EH (cell line): ENCODE results near the gene BICD1.
"Not testable (repeated sequence)": the region's sequence is repeated elsewhere in the genome, so short reads cannot be mapped to it uniquely, and the experiment has no call there.

ENCODE experiments used
- DNase-seq: peaks from one replicate; pipeline ENCODE4 v3.0.0-alpha.2; 2015; ENCODE audit warnings: low read depth

Gene BICD1

DNA sequence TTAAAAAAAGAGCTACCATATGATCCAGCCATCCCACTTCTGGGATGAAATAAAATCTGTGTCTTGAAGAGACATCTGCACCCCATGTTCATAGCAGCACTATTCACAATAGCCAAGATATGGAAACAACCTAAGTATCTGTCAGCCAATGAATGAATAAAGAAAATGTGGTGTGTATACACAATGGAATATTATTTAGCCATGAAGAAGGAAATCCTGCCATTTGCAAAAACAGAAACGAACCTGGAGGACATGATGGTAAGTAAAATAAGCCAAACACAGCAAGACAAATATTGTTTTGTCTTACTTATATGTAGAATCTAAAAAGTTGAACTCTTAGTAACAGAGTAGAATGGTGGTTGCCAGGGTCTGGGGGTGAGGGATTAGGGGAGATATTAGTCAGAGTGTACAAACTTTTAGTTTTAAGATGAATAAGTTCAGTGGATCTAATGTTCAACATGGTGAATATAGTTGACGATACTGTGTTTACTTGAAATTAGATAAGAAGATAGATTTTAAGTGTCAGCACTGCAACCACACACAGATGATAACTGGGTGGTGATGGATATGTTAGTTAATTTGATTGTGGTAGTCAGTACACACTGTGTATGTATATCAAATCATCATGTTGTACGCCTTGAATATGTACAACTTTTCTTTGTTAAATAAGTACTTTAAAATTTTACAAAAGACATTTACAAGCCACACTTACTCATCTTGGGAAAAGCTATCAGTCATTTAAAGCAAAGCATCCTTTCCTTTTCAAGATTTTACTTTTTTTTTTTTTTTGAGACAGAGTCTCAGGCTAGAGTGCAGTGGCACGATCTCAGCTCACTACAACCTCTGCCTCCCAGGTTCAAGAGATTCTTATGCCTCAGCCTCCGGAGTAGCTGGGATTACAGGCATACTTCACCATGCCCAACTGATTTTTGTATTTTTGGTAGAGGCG is 89.9 kb downstream of the BICD1 start:
- DNase-seq, result no peak

DNA sequence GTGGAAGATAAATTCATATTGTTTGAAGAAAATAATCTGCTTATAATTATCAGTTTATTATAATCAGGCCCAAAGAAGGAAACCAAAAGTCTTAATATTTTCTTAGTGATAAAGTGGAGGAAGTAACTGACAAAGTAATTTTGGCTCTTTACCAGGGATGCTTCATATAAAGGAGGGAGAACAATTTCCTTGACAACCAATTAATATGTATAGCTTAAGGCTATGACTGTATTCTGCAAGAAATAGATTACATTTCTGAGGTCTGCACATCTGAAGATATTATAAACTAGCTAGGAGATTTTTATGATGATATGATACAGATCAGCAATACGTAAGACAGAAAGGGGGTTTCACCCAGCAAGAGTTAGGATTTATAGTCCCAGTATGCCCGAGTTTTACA is 90.8 kb downstream of the BICD1 start:
- DNase-seq, result peak; percentile 62

GRCh38 chr12:32198555-32198954 is 91.9 kb downstream of the BICD1 start:
- peak; percentile 64 for DNase-seq

GRCh38 chr12:32201096-32201495 is 94.4 kb downstream of the BICD1 start:
- no peak for DNase-seq

DNA sequence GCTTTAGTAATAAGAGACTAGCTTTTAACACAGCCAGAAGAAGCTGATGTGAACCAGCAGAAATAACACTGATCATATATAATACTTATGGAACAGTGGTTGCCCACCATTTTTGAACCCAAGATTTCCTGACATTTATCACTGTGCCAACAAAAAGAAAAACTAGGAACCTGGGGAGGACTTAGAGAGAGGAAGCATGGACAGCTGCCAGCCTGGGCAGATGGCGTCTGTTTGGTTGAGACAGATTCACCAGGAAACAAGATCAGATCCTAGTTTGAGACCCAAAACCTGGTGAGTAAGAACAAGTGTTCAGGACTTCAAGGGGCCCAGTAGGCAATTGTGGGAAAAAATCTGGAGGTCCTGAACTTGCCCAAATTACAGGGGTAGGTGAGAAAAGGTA is 95.3 kb downstream of the BICD1 start:
- no peak for DNase-seq

GRCh38 chr12:32205731-32206130 is 99.1 kb downstream of the BICD1 start:
- no peak for DNase-seq

- DNase-seq, result no peak
These were observed 101.7 kb downstream of the BICD1 start for GRCh38 chr12:32208355-32208754.

- no peak for DNase-seq
These were observed 104.6 kb downstream of the BICD1 start for GRCh38 chr12:32211066-32211899.

- no peak for DNase-seq
These were observed 105.2 kb downstream of the BICD1 start for GRCh38 chr12:32211900-32212156.

DNA sequence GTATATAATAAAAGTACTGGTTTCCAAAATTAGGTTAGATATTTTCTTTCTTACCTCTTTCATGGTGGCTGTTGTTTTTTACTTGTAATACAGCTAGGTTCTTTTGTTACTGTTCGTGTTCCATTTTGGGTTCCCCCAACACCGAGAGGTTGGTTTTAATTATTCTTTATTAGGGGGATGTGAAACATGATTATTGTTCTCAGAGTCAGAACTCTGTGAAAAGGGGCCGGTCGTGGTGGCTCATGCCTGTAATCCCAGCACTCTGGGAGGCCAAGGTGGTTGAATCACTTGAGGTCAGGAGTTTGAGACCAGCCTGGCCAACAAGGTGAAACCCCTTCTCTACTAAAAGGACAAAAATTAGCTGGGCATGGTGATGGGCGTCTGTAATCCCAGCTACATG is 108.1 kb downstream of the BICD1 start:
- no peak for DNase-seq

DNA sequence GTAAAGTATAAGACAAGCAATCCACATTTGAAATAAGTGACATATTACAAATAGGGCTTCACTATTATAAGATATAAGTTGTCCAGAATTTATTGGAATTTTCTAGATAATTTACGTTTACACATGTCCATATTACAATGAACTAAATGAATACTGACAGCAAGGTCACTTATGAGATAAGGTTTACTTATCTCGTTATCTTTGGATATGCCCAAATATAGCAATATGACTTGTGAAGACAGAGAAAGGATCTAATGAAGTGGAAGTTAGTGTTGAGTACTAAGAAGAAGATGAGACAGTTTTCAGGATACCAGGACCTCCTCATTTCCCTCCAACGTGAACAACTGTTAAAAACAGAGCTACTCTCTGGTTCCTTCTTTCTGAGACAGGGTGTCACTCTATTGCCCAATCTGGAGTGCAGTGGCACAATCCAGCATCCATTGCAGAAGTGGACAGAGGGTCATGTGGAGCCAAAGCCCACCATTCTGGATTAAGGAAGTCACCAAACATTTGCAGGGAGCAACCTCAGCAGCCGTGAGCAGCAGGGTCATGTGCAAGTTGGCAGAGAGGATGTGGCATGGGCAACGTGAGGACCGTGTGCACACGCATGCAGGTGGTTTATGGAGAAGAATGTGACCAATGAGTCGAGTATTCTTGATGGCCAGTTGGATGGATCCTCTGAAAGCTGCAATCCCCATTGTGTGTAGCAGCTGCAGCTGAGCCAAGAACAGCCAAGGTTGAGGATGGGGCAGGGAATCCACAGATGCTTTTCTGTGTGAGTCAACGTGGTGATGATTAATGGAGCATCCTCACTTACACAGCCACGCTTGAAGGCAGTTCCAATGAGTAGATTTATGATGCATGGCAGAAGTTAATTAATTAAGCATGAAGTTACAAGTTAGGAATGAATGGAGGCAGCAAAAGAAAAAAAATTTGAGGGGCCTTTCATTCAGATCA is 111.0 kb downstream of the BICD1 start:
- DNase-seq, result peak; percentile 96

GRCh38 chr12:32223941-32224340 is 117.3 kb downstream of the BICD1 start:
- peak; percentile 16 for DNase-seq

DNA sequence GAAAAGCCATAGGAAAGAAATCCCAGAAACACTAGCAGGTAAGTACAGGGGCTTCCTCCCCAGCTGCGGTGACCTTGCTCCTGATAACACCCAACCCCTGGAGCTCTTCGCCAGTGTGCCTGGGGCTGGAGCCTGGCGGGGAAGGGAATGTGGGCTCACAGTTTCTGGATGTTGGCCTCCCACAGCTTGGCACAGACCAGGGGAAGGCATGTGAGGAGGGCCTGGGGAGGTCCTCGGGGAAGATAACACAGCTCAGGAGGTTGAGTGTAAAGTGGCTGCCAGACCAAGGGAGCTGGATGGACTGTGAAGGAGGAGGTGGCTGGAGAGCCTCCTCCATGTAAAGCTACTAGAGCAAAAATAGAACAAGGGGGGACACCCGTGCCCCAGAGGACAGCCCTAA is 120.1 kb downstream of the BICD1 start:
- no peak for DNase-seq

- no peak for DNase-seq
These were observed 123.4 kb downstream of the BICD1 start for GRCh38 chr12:32229971-32230612.

GRCh38 chr12:32230613-32230993 is 124.0 kb downstream of the BICD1 start:
- DNase-seq, result no peak

DNA sequence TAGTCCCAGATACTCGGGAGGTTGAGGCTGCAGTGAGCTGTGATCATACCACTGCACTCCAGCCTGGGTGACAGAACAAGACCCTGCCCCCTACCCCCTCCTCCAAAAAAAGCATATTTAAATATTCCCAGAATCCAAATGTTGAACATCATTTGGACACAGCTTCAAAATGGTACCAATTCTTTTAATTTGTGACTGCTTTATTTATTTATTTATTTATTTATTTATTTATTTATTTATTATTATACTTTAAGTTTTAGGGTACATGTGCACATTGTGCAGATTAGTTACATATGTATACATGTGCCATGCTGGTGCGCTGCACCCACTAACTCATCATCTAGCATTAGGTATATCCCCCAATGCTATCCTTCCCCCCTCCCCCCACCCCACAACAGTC is 124.7 kb downstream of the BICD1 start:
- not testable (repeated sequence) for DNase-seq

GRCh38 chr12:32233568-32233967 is 126.9 kb downstream of the BICD1 start:
- DNase-seq, result no peak

DNA sequence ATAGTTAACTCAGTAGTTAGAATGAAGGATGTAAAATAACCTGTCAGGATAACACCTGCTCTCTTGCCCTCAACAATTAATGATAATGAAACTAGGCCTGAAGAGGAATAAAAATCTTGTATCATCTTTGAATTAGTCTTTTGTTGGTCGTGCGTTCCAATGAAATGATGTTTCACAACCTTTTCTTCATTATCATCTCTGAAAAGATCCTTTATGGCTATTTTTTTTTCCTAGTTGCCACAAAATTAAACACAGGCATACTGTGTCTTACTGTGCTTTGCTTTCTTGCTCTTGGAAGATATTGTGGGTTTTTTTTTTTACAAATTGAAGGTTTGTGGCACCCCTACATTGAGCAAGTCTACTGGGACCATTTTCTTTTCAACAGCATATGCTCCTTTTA is 128.6 kb downstream of the BICD1 start:
- no peak for DNase-seq

- no peak for DNase-seq
These were observed 133.5 kb downstream of the BICD1 start for GRCh38 chr12:32240162-32240561.

GRCh38 chr12:32240831-32241230 is 134.2 kb downstream of the BICD1 start:
- peak; percentile 58 for DNase-seq

DNA sequence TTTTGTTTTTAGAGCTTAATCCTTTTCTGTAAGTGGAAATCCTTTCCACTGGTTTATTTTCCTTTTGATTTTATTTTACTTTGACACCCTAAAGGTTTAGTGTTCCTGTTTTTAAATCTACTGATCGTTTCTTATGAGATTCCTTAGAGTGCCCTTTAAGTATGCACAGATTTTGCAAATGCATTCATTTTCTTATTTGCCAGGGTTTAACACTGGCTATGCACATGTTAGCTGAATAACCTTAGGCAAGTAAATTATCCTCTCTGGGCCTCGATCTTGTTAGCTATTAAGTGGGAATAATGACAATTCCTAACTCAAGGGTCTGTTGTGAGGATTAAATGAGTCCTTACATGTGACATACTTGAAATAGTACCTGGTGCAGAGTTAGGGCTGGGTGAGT is 136.0 kb downstream of the BICD1 start:
- DNase-seq, result no peak
